Caco-2 (cell line): ENCODE results near the gene HTR3D. TPM values are rescaled to one million over a fixed set of nuclear protein-coding genes. Genes with fewer than 3 reads are reported as not detected.

Source experiments
- BruUV-seq: library from RNA; stranded (reverse); fragments of 400-500 nt; replicated peaks from 2 replicates; lab custom pipeline; 2021; lab: Mats Ljungman, UMichigan
- CTCF ChIA-PET: fragments of 300-600 bp; sonication (Branson Sonifier 250); formaldehyde crosslinking; loops from one replicate; lab custom pipeline; 2022; ENCODE audit warnings: antibody characterized with exemption; lab: Charles Lee
- POLR2A ChIA-PET: fragments of 300-600 bp; sonication (Branson Sonifier 250); formaldehyde crosslinking; loops from one replicate; lab custom pipeline; 2022; ENCODE audit warnings: antibody characterized with exemption; lab: Charles Lee
- DNase-seq, 2 experiments: peaks; one replicate each; pipeline versions ENCODE4 v3.0.0 to v3.0.0-alpha.2; 2020 to 2022
- H3K27me3 ChIP-seq: replicated peaks from 2 replicates; pipeline ENCODE4 v1.6.0; 2011; ENCODE audit warnings: low read length; ENCODE audit not compliant: control insufficient read depth, insufficient read depth
- H3K36me3 ChIP-seq: 2 replicates; pipeline ENCODE4 v1.5.1; 2011; ENCODE audit warnings: low read length; ENCODE audit not compliant: control insufficient read depth, insufficient read depth
- H3K4me1 ChIP-seq: fragments of 250-450 bp; sonication (Bioruptor Pico); 2 replicates; pipeline ENCODE4 v1.5.1; 2020; ENCODE audit warnings: mild to moderate bottlenecking
- H3K4me3 ChIP-seq: 2 replicates; pipeline ENCODE4 v1.5.1; 2011; ENCODE audit warnings: low read depth, mild to moderate bottlenecking, control low read depth, low read length
- H3K9me3 ChIP-seq: fragments of 250-450 bp; sonication (Bioruptor Pico); 2 replicates; pipeline ENCODE4 v1.5.1; 2020; ENCODE audit warnings: mild to moderate bottlenecking, moderate library complexity
- H3K27ac Mint-ChIP-seq: one replicate; pipeline ENCODE4 v1.8.0; 2022; ENCODE audit warnings: mixed read lengths; ENCODE audit not compliant: unreplicated experiment
- H3K27me3 Mint-ChIP-seq: one replicate; pipeline ENCODE4 v1.8.0; 2022; ENCODE audit warnings: mixed read lengths; ENCODE audit not compliant: insufficient read depth, unreplicated experiment
- H3K36me3 Mint-ChIP-seq: one replicate; pipeline ENCODE4 v1.8.0; 2022; ENCODE audit warnings: mild to moderate bottlenecking, mixed read lengths; ENCODE audit not compliant: insufficient read depth, unreplicated experiment
- H3K4me1 Mint-ChIP-seq: one replicate; pipeline ENCODE4 v1.8.0; 2022; ENCODE audit warnings: low read depth, mixed read lengths; ENCODE audit not compliant: unreplicated experiment
- H3K4me3 Mint-ChIP-seq: one replicate; pipeline ENCODE4 v1.8.0; 2022; ENCODE audit warnings: mild to moderate bottlenecking, moderate library complexity, mixed read lengths; ENCODE audit not compliant: unreplicated experiment
- H3K9me3 Mint-ChIP-seq: one replicate; pipeline ENCODE4 v1.8.0; 2022; ENCODE audit warnings: mixed read lengths; ENCODE audit not compliant: unreplicated experiment
- intact Hi-C: fragments of 100-400 bp; cut with micrococcal nuclease; formaldehyde crosslinking; loops from one replicate; pipeline ENCODE4 v1.10.0; 2022; ENCODE audit not compliant: unreplicated experiment
- total RNA-seq: library from RNA; stranded (reverse); gene quantifications from 2 replicates; pipeline ENCODE4 v1.2.3, GENCODE V29; 2022
- TF ChIP-seq, protein P1 (sequence below), 2 experiments: fragments of 200-600 bp in 1 of 2; IDR thresholded peaks; 1 replicate in 1 of 2; 2 replicates in 1 of 2; pipeline versions ENCODE4 v1.5.1 to v1.8.0; 2011 to 2022; ENCODE audit warnings: antibody characterized with exemption in 1 of 2, control low read depth in 1 of 2, inconsistent platforms in 1 of 2, low read depth in 1 of 2, low read length in 1 of 2, mild to moderate bottlenecking in 1 of 2, moderate library complexity in 1 of 2; ENCODE audit not compliant: insufficient read depth in 1 of 2, severe bottlenecking in 1 of 2, unreplicated experiment in 1 of 2

Gene HTR3D
- total RNA-seq, 1 experiment from 2014 or later = not detected

DNA sequence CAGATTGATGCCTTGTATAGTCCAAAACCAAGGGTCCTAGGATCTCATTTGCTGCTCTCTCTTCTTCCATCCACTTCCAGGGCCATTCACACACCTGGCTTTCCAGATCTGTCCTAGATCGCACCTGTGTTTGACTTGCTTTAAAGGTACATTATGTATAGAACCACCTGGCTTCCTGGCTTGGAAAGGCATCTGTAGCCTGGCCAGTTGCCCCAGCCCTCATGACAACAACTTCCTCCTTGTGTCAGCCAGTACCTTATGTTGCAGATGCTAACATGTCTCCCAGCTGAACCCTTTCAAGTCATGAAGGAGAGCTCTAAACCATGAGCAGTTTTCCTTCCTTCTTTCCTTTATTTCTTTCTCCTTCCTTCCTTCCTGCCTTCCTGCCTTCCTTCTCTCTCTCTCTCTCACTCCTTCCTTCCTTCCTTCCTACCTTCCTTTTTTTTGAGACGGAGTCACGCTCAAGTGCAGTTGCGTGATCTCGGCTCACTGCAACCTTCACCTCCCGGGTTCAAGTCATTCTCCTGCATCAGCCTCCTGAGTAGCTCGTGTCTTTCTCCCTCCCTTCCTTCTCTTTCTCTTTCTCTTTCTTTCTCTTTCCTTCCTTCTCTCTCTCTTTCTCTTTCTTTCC, 18.8 kb downstream of the HTR3D start:
- H3K27me3 ChIP-seq = no peaks in the 10 kb centered on the region
- H3K27ac Mint-ChIP-seq = no peak overlapping the region
- no peaks in the 10 kb centered on the region for H3K4me1 ChIP-seq
- H3K4me1 Mint-ChIP-seq = no peaks in the 10 kb centered on the region
- H3K4me3 Mint-ChIP-seq = no peak overlapping the region
- H3K4me3 ChIP-seq = no peak overlapping the region
- ChIA-PET CTCF (no interaction called here), POLR2A (no interaction called here)
- DNase-seq = no peak
- no peaks in the 10 kb centered on the region for H3K9me3 ChIP-seq
- intact Hi-C loops = no loop called here
- TF ChIP-seq, protein P1, sequence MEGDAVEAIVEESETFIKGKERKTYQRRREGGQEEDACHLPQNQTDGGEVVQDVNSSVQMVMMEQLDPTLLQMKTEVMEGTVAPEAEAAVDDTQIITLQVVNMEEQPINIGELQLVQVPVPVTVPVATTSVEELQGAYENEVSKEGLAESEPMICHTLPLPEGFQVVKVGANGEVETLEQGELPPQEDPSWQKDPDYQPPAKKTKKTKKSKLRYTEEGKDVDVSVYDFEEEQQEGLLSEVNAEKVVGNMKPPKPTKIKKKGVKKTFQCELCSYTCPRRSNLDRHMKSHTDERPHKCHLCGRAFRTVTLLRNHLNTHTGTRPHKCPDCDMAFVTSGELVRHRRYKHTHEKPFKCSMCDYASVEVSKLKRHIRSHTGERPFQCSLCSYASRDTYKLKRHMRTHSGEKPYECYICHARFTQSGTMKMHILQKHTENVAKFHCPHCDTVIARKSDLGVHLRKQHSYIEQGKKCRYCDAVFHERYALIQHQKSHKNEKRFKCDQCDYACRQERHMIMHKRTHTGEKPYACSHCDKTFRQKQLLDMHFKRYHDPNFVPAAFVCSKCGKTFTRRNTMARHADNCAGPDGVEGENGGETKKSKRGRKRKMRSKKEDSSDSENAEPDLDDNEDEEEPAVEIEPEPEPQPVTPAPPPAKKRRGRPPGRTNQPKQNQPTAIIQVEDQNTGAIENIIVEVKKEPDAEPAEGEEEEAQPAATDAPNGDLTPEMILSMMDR (IDR thresholded peaks at IDR 0.05; ENCODE audit: insufficient read depth in 1 of 2, low read depth in 1 of 2, low read length in 1 of 2, severe bottlenecking in 1 of 2, unreplicated experiment in 1 of 2) = no peak
- H3K36me3 ChIP-seq = no peaks in the 10 kb centered on the region
- H3K27me3 Mint-ChIP-seq = peaks cover 2% of the 10 kb centered on the region
- BruUV-seq = no TSS peak
- no peaks in the 10 kb centered on the region for H3K36me3 Mint-ChIP-seq
- H3K9me3 Mint-ChIP-seq = no peaks in the 10 kb centered on the region

DNA sequence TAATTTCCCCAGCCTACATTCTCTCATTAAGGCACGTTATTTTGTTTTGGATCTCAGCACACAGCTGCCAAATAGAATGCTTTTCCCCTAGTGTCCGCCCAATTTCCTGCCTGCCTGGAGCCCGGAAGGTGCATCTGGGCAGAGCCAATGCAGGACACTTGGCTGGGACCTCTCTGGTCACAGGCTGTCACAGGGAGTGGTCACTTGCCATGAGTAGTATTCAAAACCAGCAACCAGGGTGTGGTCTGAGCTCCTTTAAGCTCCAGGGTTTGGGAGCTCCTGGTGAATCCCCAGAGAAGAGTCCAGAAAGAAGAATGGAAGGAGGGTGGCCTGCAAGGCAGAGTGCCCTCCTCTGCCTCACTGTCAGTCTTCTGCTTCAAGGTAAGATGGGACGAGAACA, 21.2 kb downstream of the HTR3D start, which contains the start of gene HTR3C:
TSS of gene HTR3C (plus strand) at position 281 of the 400 bp plus-strand sequence. CDS start at position 315, 34 bp downstream.
- no peaks in the 10 kb centered on the region for H3K4me1 Mint-ChIP-seq
- no peaks in the 10 kb centered on the region for H3K36me3 ChIP-seq
- no peaks in the 10 kb centered on the region for H3K36me3 Mint-ChIP-seq
- no peak within 1 kb of the TSS for H3K4me3 ChIP-seq
- no peaks in the 10 kb centered on the region for H3K27me3 ChIP-seq
- H3K27me3 Mint-ChIP-seq = peaks cover 2% of the 10 kb centered on the region
- ChIA-PET POLR2A (no interaction called here), CTCF (no interaction called here)
- DNase-seq = no peak
- H3K9me3 ChIP-seq = no peaks in the 10 kb centered on the region
- H3K27ac Mint-ChIP-seq = no peak within 1 kb of the TSS
- TF ChIP-seq, protein P1 (IDR thresholded peaks at IDR 0.05; ENCODE audit: insufficient read depth in 1 of 2, low read depth in 1 of 2, low read length in 1 of 2, severe bottlenecking in 1 of 2, unreplicated experiment in 1 of 2) = no peak
- H3K4me3 Mint-ChIP-seq = no peak within 1 kb of the TSS
- no peaks in the 10 kb centered on the region for H3K4me1 ChIP-seq
- no peaks in the 10 kb centered on the region for H3K9me3 Mint-ChIP-seq
- intact Hi-C loops = no loop called here
- no TSS peak for BruUV-seq

DNA sequence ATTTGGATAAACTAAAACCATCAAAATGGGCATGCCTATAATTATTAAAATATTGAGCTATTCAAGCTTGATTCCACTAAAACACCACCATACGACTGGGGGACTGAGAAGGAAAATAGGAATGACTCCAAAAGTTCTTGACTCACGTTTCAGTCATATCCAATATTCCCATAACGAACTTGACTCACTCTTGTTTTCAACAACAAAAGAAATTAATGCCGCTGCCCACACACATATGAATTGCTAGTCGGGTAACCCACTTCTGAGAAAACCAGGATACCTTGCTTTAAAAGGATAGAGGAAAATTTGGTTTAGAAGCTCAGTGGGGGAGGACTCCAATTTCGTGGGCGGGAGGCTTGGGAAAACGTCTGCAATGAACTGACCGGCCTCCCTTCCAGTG, 26.5 kb downstream of the HTR3D start:
- Mint-ChIP-seq H3K9me3 (no peaks in the 10 kb centered on the region), H3K36me3 (no peaks in the 10 kb centered on the region), H3K4me1 (no peaks in the 10 kb centered on the region), H3K27me3 (no peaks in the 10 kb centered on the region), H3K4me3 (no peak overlapping the region), H3K27ac (no peak overlapping the region)
- H3K27me3 ChIP-seq = no peaks in the 10 kb centered on the region
- TF ChIP-seq, protein P1 (IDR thresholded peaks at IDR 0.05; ENCODE audit: insufficient read depth in 1 of 2, low read depth in 1 of 2, low read length in 1 of 2, severe bottlenecking in 1 of 2, unreplicated experiment in 1 of 2) = no peak
- CTCF ChIA-PET = interaction anchor here (0.5 kb wide), 1 partner anchor 135 kb away, joined by 5 read pairs; no protein-coding TSS in a partner anchor
- H3K4me1 ChIP-seq = no peaks in the 10 kb centered on the region
- BruUV-seq = no TSS peak
- POLR2A ChIA-PET = no interaction called here
- intact Hi-C loops = no loop called here
- H3K36me3 ChIP-seq = no peaks in the 10 kb centered on the region
- no peak overlapping the region for H3K4me3 ChIP-seq
- no peaks in the 10 kb centered on the region for H3K9me3 ChIP-seq
- no peak for DNase-seq
